Chondrocyte (in vitro differentiated cells): ENCODE data around the gene SLC18A3. TPM values are rescaled to one million over a fixed set of nuclear protein-coding genes. Genes with fewer than 3 reads are reported as not detected.

Source experiments
- DNase-seq: peaks from one replicate; pipeline ENCODE4 v3.0.0; 2021; ENCODE audit warnings: mixed read lengths, low spot score
- H3K27ac Mint-ChIP-seq: one replicate; pipeline ENCODE4 v1.8.0; 2021; ENCODE audit warnings: mild to moderate bottlenecking, moderate library complexity, mixed read lengths; ENCODE audit not compliant: unreplicated experiment
- H3K27me3 Mint-ChIP-seq: 2 replicates; pipeline ENCODE4 v1.8.0; 2021; ENCODE audit warnings: low read depth, mixed read lengths
- H3K36me3 Mint-ChIP-seq: 2 replicates; pipeline ENCODE4 v1.8.0; 2021; ENCODE audit warnings: low read depth, mixed read lengths
- H3K4me1 Mint-ChIP-seq: 2 replicates; pipeline ENCODE4 v1.8.0; 2021; ENCODE audit warnings: low read depth, mild to moderate bottlenecking, mixed read lengths
- H3K4me3 Mint-ChIP-seq: one replicate; pipeline ENCODE4 v1.8.0; 2021; ENCODE audit warnings: mild to moderate bottlenecking, moderate library complexity, mixed read lengths; ENCODE audit not compliant: unreplicated experiment
- H3K9me3 Mint-ChIP-seq: 2 replicates; pipeline ENCODE4 v1.8.0; 2021; ENCODE audit warnings: low read depth, mixed read lengths
- total RNA-seq: library from RNA; stranded (reverse); gene quantifications from 3 replicates; pipeline ENCODE4 v1.2.1, GENCODE V29; 2021
- TF ChIP-seq, protein P1 (sequence below): fragments of 200-600 bp; sonication (generic); IDR thresholded peaks from 2 replicates; pipeline ENCODE4 v1.5.0; 2021; ENCODE audit warnings: antibody characterized with exemption, mild to moderate bottlenecking, moderate library complexity

SLC18A3 gene
- total RNA-seq, 1 donor from 2014 or later, result not detected

DNA sequence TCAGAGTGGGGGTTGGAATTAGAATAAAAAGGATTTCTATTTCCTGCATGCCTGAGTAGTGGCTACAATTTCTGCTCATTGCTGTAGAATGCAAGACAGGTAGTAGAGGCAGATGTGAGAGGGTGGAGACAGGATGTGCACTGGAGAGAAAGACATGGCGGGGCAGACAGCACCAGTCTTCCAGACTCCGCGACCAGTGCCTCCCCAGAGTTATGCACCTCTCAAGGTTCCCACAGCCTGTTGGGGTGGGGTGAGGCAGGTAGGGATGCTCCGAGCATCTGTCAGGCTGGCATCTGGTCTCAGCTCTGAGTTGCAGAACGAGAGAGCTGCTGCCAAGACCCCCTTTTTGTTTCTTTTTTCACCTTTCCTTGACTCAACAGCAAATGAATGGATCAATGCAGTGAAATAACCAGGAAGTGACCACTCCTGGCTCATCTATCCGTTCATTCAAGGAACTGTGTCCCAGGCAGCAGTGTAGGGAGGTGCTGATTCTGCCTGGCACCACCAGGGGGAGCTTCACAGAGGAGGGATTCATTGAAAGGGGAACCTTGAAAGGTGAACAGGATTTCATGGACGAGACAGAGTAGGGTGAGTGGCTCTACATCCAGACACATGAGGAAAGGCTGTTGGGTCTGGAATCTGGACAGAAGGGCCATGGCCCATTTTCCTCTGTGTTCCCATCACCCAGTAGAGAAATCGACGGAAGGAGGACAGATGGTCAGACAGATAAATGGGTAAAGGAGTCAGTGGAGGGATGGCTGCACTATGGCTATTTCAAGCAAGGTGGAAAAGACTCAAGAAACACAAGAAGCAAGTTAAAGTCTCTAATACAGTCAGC lies 17.2 kb upstream of the SLC18A3 start:
- no peaks in the 10 kb centered on the region for H3K36me3 Mint-ChIP-seq
- TF ChIP-seq, protein P1, sequence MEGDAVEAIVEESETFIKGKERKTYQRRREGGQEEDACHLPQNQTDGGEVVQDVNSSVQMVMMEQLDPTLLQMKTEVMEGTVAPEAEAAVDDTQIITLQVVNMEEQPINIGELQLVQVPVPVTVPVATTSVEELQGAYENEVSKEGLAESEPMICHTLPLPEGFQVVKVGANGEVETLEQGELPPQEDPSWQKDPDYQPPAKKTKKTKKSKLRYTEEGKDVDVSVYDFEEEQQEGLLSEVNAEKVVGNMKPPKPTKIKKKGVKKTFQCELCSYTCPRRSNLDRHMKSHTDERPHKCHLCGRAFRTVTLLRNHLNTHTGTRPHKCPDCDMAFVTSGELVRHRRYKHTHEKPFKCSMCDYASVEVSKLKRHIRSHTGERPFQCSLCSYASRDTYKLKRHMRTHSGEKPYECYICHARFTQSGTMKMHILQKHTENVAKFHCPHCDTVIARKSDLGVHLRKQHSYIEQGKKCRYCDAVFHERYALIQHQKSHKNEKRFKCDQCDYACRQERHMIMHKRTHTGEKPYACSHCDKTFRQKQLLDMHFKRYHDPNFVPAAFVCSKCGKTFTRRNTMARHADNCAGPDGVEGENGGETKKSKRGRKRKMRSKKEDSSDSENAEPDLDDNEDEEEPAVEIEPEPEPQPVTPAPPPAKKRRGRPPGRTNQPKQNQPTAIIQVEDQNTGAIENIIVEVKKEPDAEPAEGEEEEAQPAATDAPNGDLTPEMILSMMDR, result peak; percentile 94
- no peaks in the 10 kb centered on the region for H3K9me3 Mint-ChIP-seq
- H3K4me1 Mint-ChIP-seq, result peaks cover 9% of the 10 kb centered on the region
- DNase-seq, result no peak
- peaks cover 4% of the 10 kb centered on the region for H3K27me3 Mint-ChIP-seq
- no peak overlapping the region for H3K4me3 Mint-ChIP-seq
- no peak overlapping the region for H3K27ac Mint-ChIP-seq

DNA sequence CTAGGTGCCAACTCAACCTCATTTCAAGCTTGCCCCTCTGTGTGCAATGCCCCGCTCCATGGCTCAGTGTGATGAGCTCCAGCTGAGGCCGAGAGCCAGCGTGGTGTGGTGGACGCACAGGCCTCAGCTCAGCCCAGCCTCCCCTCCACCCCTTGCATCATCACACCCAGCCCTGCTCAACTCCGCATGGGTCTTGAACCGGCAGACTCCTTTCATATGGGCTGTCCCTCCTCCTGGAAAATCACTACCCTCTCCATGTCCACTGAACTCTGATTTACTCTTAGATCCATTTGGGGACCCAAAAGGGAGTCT lies 16.6 kb upstream of the SLC18A3 start:
- TF ChIP-seq, protein P1, result no peak
- Mint-ChIP-seq H3K4me1 (peaks cover 9% of the 10 kb centered on the region), H3K4me3 (no peak overlapping the region), H3K27ac (no peak overlapping the region), H3K27me3 (peaks cover 4% of the 10 kb centered on the region), H3K9me3 (no peaks in the 10 kb centered on the region), H3K36me3 (no peaks in the 10 kb centered on the region)
- no peak for DNase-seq

DNA sequence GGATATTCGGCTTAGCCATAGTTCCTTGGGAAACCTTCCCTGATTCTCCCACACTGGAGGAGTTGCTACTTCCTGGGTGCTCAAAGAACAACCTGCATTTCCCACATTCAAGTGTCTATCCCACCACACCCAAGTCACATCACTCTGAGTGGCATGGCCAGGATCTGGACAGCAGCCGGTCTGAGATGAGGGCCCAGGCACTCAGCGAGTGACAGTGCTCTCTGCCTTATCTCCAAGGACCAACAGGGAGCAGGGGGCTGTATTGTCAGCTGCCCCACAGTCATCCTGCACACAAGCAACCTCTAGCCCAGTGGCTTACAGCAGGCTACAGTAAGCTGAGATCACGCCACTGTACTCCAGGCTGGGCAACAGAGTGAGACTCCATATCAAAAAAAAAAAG lies 16.1 kb upstream of the SLC18A3 start:
- H3K27ac Mint-ChIP-seq, result no peak overlapping the region
- H3K36me3 Mint-ChIP-seq, result no peaks in the 10 kb centered on the region
- H3K4me3 Mint-ChIP-seq, result no peak overlapping the region
- H3K4me1 Mint-ChIP-seq, result peaks cover 9% of the 10 kb centered on the region
- H3K9me3 Mint-ChIP-seq, result no peaks in the 10 kb centered on the region
- TF ChIP-seq, protein P1, result no peak
- H3K27me3 Mint-ChIP-seq, result peaks cover 4% of the 10 kb centered on the region
- no peak for DNase-seq

DNA sequence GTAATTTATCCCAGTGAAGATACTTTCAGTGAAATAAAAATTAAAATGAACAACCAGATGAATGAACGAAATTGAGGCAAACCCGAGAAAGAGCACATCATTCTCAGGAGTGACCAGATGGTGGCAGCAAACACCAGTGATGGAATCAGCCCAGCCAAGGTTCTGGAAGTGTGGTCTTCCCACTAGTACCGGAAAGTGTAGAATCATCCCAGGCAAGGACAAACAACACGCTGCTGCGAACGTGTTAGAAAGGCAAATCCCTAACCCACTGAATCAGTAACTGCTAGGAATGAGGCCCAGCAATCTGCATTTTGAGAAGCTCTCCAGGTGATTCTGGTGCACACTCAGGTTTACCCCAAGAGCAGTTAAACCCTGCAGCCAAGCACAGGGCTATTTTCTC lies 15.5 kb upstream of the SLC18A3 start:
- H3K36me3 Mint-ChIP-seq, result no peaks in the 10 kb centered on the region
- no peak overlapping the region for H3K4me3 Mint-ChIP-seq
- no peak for DNase-seq
- no peak overlapping the region for H3K27ac Mint-ChIP-seq
- TF ChIP-seq, protein P1, result peak; percentile 97
- H3K27me3 Mint-ChIP-seq, result peaks cover 4% of the 10 kb centered on the region
- no peaks in the 10 kb centered on the region for H3K9me3 Mint-ChIP-seq
- peaks cover 9% of the 10 kb centered on the region for H3K4me1 Mint-ChIP-seq

DNA sequence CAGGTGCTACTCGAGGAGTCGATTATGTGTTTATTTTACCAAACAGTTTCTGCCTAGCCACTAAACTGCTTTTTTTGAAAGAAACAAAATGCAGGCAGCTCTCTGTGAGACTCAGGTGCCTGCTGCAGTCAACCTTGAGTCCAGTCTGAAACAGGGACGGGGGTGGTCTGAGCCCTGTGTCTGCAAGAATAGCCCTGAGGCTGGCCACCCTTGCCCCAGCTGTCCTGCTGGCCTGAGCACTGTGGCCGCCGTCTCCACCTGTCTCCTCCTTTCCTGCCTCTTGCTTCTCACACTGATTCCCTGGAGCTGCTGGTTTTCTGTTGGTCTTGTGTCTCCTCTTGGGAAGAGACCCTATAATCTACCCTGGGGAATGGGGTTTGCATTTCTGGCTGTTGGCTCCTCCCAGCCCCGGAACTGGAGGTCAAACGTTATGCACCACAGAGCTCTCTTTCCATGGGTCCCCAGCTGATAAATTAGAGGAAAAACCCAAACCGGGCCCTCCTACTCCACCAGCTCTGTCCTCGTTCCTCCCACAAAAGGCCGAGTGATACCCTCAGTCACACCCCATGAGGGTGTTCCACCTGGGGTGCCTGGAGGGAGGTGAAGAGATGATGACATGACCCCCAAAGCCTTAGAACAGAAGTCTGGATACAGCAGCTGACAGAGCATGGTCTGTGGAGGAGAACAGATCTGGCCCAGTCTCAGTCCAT lies 15.0 kb upstream of the SLC18A3 start:
- TF ChIP-seq, protein P1, result no peak
- Mint-ChIP-seq H3K4me3 (no peak overlapping the region), H3K9me3 (no peaks in the 10 kb centered on the region), H3K36me3 (no peaks in the 10 kb centered on the region), H3K27ac (no peak overlapping the region), H3K27me3 (peaks cover 4% of the 10 kb centered on the region), H3K4me1 (peaks cover 9% of the 10 kb centered on the region)
- DNase-seq, result no peak
